ENCODE results near the gene EXTL1. TPM values are rescaled to one million over a fixed set of nuclear protein-coding genes. Genes with fewer than 3 reads are reported as not detected.

EXTL1 gene
- total and polyA plus RNA-seq, 10 of the 15 experiments (the other 5 are each of a cell fraction or from before 2014, with no cell fraction given), result not detected

GRCh38 chr1:25994402-25995150 is 27.0 kb upstream of the EXTL1 start:
- H3K9ac ChIP-seq (ENCODE audit: control insufficient read depth, insufficient read depth, low read length), result no peak overlapping the region
- ChIA-PET SMC1A (ENCODE audit: uncharacterized antibody, unreplicated experiment) (interaction anchor here (1.5 to 11.2 kb wide), 2 partner anchors 10 to 95 kb away, joined by 4 to 319 read pairs; partner anchors contain the start of gene STMN1), POLR2A (interaction anchor here (0.9 to 9.8 kb wide), 2 partner anchors 8 to 94 kb away, joined by 4 to 116 read pairs; no protein-coding TSS in a partner anchor), RAD21 (ENCODE audit: unreplicated experiment) (interaction anchor here (8.0 kb wide), 1 partner anchor 95 kb away, joined by 296 read pairs; the partner anchor contains the start of gene STMN1), CTCF (interaction anchor here (1.4 to 7.7 kb wide), 3 partner anchors 32 to 157 kb away, joined by 5 to 383 read pairs (median 6); no protein-coding TSS in a partner anchor)
- in situ Hi-C loops (cut with MboI), result loop anchor here (5.0 kb wide), 2 partner anchors 97 to 172 kb away; no protein-coding TSS in a partner anchor
- H3K27ac ChIP-seq (ENCODE audit: control insufficient read depth, insufficient read depth), result no peak overlapping the region
- H3K9me3 ChIP-seq (replicated peaks; ENCODE audit: control insufficient read depth, insufficient read depth, low read length), result no peaks in the 10 kb centered on the region
- FAIRE-seq, result no peak
- H3K36me3 ChIP-seq (ENCODE audit: control insufficient read depth in 2 of 2, insufficient read depth in 2 of 2, low read length in 1 of 2), result peaks cover 0 to 3% of the 10 kb centered on the region in 2 experiments; a peak in 1 of 4 replicates
- TF ChIP-seq YY1 (IDR thresholded peaks at IDR 0.05; ENCODE audit: low read depth, low read length), result no peak
- TF ChIP-seq SRF (IDR thresholded peaks at IDR 0.05; ENCODE audit: low read depth in 2 of 2, low read length in 2 of 2), result no peak
- TF ChIP-seq ESRRA (IDR thresholded peaks at IDR 0.05; ENCODE audit: low read length), result no peak
- no peak for TF ChIP-seq ATF3 (IDR thresholded peaks at IDR 0.05; ENCODE audit: borderline replicate concordance, extremely low read depth, low read depth, low read length)
- TF ChIP-seq, protein P1, sequence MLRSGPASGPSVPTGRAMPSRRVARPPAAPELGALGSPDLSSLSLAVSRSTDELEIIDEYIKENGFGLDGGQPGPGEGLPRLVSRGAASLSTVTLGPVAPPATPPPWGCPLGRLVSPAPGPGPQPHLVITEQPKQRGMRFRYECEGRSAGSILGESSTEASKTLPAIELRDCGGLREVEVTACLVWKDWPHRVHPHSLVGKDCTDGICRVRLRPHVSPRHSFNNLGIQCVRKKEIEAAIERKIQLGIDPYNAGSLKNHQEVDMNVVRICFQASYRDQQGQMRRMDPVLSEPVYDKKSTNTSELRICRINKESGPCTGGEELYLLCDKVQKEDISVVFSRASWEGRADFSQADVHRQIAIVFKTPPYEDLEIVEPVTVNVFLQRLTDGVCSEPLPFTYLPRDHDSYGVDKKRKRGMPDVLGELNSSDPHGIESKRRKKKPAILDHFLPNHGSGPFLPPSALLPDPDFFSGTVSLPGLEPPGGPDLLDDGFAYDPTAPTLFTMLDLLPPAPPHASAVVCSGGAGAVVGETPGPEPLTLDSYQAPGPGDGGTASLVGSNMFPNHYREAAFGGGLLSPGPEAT (IDR thresholded peaks at IDR 0.05; ENCODE audit: low read depth), result no peak
- no peak for TF ChIP-seq IRF3 (IDR thresholded peaks at IDR 0.05)
- no peak for TF ChIP-seq ZNF217 (IDR thresholded peaks at IDR 0.05)
- no peak for TF ChIP-seq BRCA1 (IDR thresholded peaks at IDR 0.05; ENCODE audit: low read depth, low read length)
- TF ChIP-seq ATF7 (IDR thresholded peaks at IDR 0.05; ENCODE audit: low read depth), result no peak
- intact Hi-C loops (cut with micrococcal nuclease; ENCODE audit: unreplicated experiment), result no loop called here
- no peak overlapping the region for H3K4me3 ChIP-seq
- DNase-seq (ENCODE audit: low read depth, low spot score), result no peak
- BruUV-seq (replicated peaks), result no TSS peak
- ATAC-seq, result no peak
- no peak overlapping the region for H2AFZ ChIP-seq (ENCODE audit: control insufficient read depth, low read depth, low read length)
- H3K4me1 ChIP-seq (ENCODE audit: control insufficient read depth, insufficient read depth, low read length), result peaks cover 12% of the 10 kb centered on the region
- no peak overlapping the region for H3K4me2 ChIP-seq (ENCODE audit: control insufficient read depth, insufficient read depth)
- 98% methylated on average over 3 of the region's 3 CpGs for WGBS (ENCODE audit: insufficient coverage, insufficient replicate concordance, low lambda C conversion rate, missing lambda C conversion rate)
- no peaks in the 10 kb centered on the region for H4K20me1 ChIP-seq (ENCODE audit: control insufficient read depth, insufficient read depth)
- H3K79me2 ChIP-seq (ENCODE audit: control insufficient read depth, insufficient read depth, low read length), result peaks cover 6% of the 10 kb centered on the region
- no peaks in the 10 kb centered on the region for H3K27me3 ChIP-seq (replicated peaks in 1 of 2; ENCODE audit: control insufficient read depth in 2 of 2, insufficient read depth in 2 of 2, low read length in 1 of 2)

Measured in GM12878 (cell line).